Stimulated activated naive B cell treated with anti-CD40 and anti-IgM and Interleukin-4, amounts not matched to agents 10 μg/mL and 1 μg/mL and 100 μg/mL, for 72 hours (primary cell): Measurements from ENCODE around the gene OR13J1.
"Not testable (repeated sequence)": the region's sequence is repeated elsewhere in the genome, so short reads cannot be mapped to it uniquely, and the experiment has no call there.

ENCODE experiments used
- ATAC-seq, 2 donors: fragments of 150-1000 bp; cut with Tn5 transposase; replicated peaks; 2 replicates each; pipeline ENCODE4 v1.10.0; 2021; ENCODE audit warnings: moderate library complexity in 1 of 2
- DNase-seq: peaks from one replicate; pipeline ENCODE4 v3.0.0; 2021
- H3K27ac Mint-ChIP-seq: one replicate; pipeline ENCODE4 v1.8.0; 2022; ENCODE audit warnings: mild to moderate bottlenecking, mixed read lengths
- H3K27me3 Mint-ChIP-seq, 2 donors: one replicate each; pipeline ENCODE4 v1.8.0; 2022; ENCODE audit warnings: mixed read lengths in 2 of 2
- H3K36me3 Mint-ChIP-seq, 2 donors: one replicate each; pipeline ENCODE4 v1.8.0; 2022; ENCODE audit warnings: mixed read lengths in 2 of 2, mild to moderate bottlenecking in 1 of 2
- H3K4me1 Mint-ChIP-seq, 2 donors: one replicate each; pipeline ENCODE4 v1.8.0; 2022; ENCODE audit warnings: mixed read lengths in 2 of 2, mild to moderate bottlenecking in 1 of 2
- H3K4me3 Mint-ChIP-seq, 2 donors: one replicate each; pipeline ENCODE4 v1.8.0; 2022; ENCODE audit warnings: mild to moderate bottlenecking in 2 of 2, mixed read lengths in 2 of 2, moderate library complexity in 1 of 2
- H3K9me3 Mint-ChIP-seq, 2 donors: one replicate each; pipeline ENCODE4 v1.8.0; 2022; ENCODE audit warnings: mixed read lengths in 2 of 2, mild to moderate bottlenecking in 1 of 2

Gene OR13J1

GRCh38 chr9:35908504-35909125 is 38.4 kb upstream of the OR13J1 start:
- Mint-ChIP-seq H3K4me1 (peaks cover 10 to 20% of the 10 kb centered on the region in 2 donors), H3K36me3 (no peaks in the 10 kb centered on the region), H3K4me3 (no peak overlapping the region), H3K27ac (no peak overlapping the region), H3K9me3 (no peaks in the 10 kb centered on the region), H3K27me3 (peaks cover 27 to 41% of the 10 kb centered on the region in 2 donors)
- DNase-seq (no peak), ATAC-seq (no peak)

DNA sequence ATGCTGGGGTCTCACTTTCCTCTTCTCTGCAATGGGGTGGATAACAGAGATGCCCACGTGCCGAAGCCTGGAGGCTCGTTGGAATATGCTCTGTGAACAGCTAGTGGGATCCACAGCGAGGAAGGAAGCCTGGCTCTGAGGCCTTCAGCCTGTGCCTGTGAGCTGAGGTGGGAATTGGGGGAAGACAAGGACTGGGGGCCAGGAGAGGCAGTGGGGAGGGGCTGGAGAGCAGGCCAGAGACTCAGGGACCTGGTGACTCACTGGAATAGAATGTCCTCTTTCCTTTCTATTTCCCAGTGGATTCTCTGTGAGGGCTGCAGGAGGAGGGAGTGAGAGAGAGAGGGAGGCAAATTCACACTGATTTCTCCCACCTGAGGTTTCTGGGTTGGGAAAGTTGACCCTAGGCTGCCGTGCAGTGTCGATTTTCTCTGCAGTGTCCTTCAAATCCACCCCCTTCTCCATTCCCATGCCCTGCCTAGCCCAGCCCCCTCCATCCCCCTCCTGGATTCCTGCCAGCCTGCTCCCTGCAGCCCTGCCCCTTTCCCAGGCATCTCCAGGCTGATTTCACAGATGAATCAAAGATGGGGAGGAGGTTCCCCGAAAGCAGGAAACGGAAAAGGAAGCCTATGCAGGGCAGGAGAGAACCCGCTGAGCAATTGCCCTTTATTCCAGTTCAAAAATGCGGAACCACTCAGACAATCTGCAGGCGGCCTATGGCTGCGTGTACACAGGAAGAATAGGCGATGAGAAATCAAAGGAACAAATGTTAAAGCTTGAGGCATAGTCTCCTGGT is 37.7 kb upstream of the OR13J1 start:
- DNase-seq (no peak), ATAC-seq (peak; percentile 46 to 61)
- Mint-ChIP-seq H3K4me3 (no peak overlapping the region), H3K36me3 (no peaks in the 10 kb centered on the region), H3K27ac (no peak overlapping the region), H3K27me3 (peaks cover 30 to 44% of the 10 kb centered on the region in 2 donors), H3K9me3 (no peaks in the 10 kb centered on the region), H3K4me1 (peaks cover 10 to 20% of the 10 kb centered on the region in 2 donors)

- ATAC-seq (no peak), DNase-seq (no peak)
- H3K4me1 Mint-ChIP-seq: peaks cover 10 to 20% of the 10 kb centered on the region in 2 donors
- H3K27ac Mint-ChIP-seq: no peak overlapping the region
- H3K27me3 Mint-ChIP-seq: peaks cover 32 to 46% of the 10 kb centered on the region in 2 donors
- no peak overlapping the region for H3K4me3 Mint-ChIP-seq
- H3K9me3 Mint-ChIP-seq: no peaks in the 10 kb centered on the region
- no peaks in the 10 kb centered on the region for H3K36me3 Mint-ChIP-seq
These were observed 36.9 kb upstream of the OR13J1 start for GRCh38 chr9:35906923-35907699.

GRCh38 chr9:35905912-35906679 is 35.9 kb upstream of the OR13J1 start, which contains the start of gene HRCT1:
HRCT1 (plus strand) TSS chr9:35906202; CDS start chr9:35906288, 86 bp downstream.
- Mint-ChIP-seq H3K27ac (no peak within 1 kb of the TSS), H3K27me3 (peaks cover 33 to 47% of the 10 kb centered on the region in 2 donors), H3K36me3 (no peaks in the 10 kb centered on the region), H3K9me3 (no peaks in the 10 kb centered on the region), H3K4me1 (peaks cover 10 to 19% of the 10 kb centered on the region in 2 donors), H3K4me3 (no peak within 1 kb of the TSS)
- ATAC-seq (no peak), DNase-seq (no peak)

- Mint-ChIP-seq H3K4me3 (no peak overlapping the region), H3K9me3 (no peaks in the 10 kb centered on the region), H3K4me1 (peaks cover 5 to 12% of the 10 kb centered on the region in 2 donors), H3K27me3 (peaks cover 33 to 47% of the 10 kb centered on the region in 2 donors), H3K36me3 (no peaks in the 10 kb centered on the region), H3K27ac (no peak overlapping the region)
- ATAC-seq: no peak
- no peak for DNase-seq
These were observed 35.0 kb upstream of the OR13J1 start for GRCh38 chr9:35905051-35905781.

DNA sequence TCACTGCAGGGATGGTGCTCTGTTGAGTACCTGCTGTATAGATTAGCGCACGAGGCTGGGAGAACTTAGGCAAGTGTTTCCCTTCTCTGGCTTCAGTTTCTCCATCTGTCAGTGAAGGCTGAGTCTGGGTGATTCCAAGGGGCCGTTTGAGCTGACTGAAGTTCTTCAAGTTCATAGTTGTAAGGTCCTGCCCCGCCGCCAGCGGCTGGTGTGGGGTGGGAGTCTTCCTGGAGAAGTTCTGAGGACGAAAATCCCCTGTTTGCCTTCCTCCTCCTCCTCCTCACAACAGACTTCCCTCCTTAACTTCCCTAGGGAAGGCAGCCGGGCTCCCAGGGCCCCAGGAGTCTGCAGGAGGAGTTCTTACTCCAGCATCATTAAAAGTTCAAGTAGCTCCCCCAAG is 34.1 kb upstream of the OR13J1 start:
- DNase-seq (no peak), ATAC-seq (no peak)
- Mint-ChIP-seq H3K27me3 (peaks cover 29 to 47% of the 10 kb centered on the region in 2 donors), H3K9me3 (no peaks in the 10 kb centered on the region), H3K4me1 (peaks cover 5 to 12% of the 10 kb centered on the region in 2 donors), H3K27ac (no peak overlapping the region), H3K36me3 (no peaks in the 10 kb centered on the region), H3K4me3 (no peak overlapping the region)

- DNase-seq (no peak), ATAC-seq (peak; percentile 77 to 81)
- no peak overlapping the region for H3K4me3 Mint-ChIP-seq
These were observed 32.8 kb upstream of the OR13J1 start for GRCh38 chr9:35903049-35903448.

GRCh38 chr9:35899021-35899420 is 28.8 kb upstream of the OR13J1 start:
- DNase-seq (no peak), ATAC-seq (no peak)
- Mint-ChIP-seq H3K27ac (no peak overlapping the region), H3K9me3 (no peaks in the 10 kb centered on the region), H3K36me3 (no peaks in the 10 kb centered on the region), H3K4me3 (no peak overlapping the region), H3K4me1 (no peaks in the 10 kb centered on the region), H3K27me3 (peaks cover 15 to 23% of the 10 kb centered on the region in 2 donors)

More at GRCh38 chr9:35903049-35903448, 32.8 kb upstream of the OR13J1 start:
- Mint-ChIP-seq H3K27me3 (peaks cover 28 to 40% of the 10 kb centered on the region in 2 donors), H3K9me3 (no peaks in the 10 kb centered on the region), H3K27ac (no peak overlapping the region), H3K4me1 (peaks cover under 1 to 6% of the 10 kb centered on the region in 2 donors), H3K36me3 (no peaks in the 10 kb centered on the region)

- Mint-ChIP-seq H3K27me3 (peaks cover 17 to 26% of the 10 kb centered on the region in 2 donors), H3K4me3 (no peak overlapping the region), H3K36me3 (no peaks in the 10 kb centered on the region), H3K27ac (no peak overlapping the region), H3K9me3 (no peaks in the 10 kb centered on the region), H3K4me1 (no peaks in the 10 kb centered on the region)
- no peak for DNase-seq
- no peak for ATAC-seq
These were observed 28.1 kb upstream of the OR13J1 start for GRCh38 chr9:35898337-35898736.

- H3K36me3 Mint-ChIP-seq, ATAC-seq, H3K27ac Mint-ChIP-seq, H3K4me1 Mint-ChIP-seq, H3K4me3 Mint-ChIP-seq, DNase-seq, H3K9me3 Mint-ChIP-seq: not testable (repeated sequence)
- peaks cover 13 to 21% of the 10 kb centered on the region in 2 donors for H3K27me3 Mint-ChIP-seq
These were observed 27.3 kb upstream of the OR13J1 start for GRCh38 chr9:35897376-35898099.

DNA sequence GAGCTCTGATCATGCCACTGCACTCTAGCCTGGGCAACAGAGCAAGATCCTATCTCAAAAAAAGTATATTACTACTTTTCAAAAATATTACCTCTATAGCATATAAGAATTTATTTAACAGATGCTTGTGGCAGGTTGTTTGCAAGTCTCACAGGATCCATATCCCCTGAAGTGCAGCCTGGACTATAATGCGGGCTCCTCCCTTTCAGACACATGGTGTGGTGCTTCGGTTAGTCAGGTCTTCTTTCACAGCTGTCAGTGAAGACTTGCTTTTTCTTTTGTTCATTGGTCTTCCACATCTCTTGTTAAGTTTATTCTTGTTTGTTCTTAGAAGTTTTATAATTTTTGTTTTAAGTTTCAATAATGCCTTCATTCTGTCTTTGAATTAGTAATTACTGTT is 26.4 kb upstream of the OR13J1 start:
- no peak overlapping the region for H3K27ac Mint-ChIP-seq
- H3K27me3 Mint-ChIP-seq: peaks cover 21 to 27% of the 10 kb centered on the region in 2 donors
- H3K36me3 Mint-ChIP-seq: no peaks in the 10 kb centered on the region
- no peak overlapping the region for H3K4me3 Mint-ChIP-seq
- ATAC-seq: no peak
- no peaks in the 10 kb centered on the region for H3K4me1 Mint-ChIP-seq
- DNase-seq: no peak
- no peaks in the 10 kb centered on the region for H3K9me3 Mint-ChIP-seq

DNA sequence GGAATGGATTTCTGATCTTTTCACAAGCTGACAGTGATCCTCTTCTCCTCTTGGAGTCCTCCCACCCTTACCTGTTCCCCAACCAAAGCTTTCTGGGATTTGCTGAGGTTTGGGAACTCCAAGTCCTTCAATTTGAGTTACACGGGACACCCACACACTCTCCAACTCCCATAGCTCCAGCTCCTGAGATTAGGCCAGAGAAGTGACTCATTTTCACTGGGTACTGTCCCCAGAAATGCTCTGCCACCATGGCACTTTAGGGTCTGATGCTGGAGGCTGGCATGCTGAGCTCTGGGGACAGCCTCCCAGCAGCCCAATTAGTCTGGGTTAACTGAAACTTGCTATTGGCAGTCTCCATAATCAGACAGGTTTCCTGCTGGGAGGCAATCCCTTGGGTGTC is 21.9 kb upstream of the OR13J1 start:
- no peaks in the 10 kb centered on the region for H3K36me3 Mint-ChIP-seq
- H3K9me3 Mint-ChIP-seq: no peaks in the 10 kb centered on the region
- no peak for ATAC-seq
- no peaks in the 10 kb centered on the region for H3K4me1 Mint-ChIP-seq
- H3K4me3 Mint-ChIP-seq: no peak overlapping the region
- H3K27ac Mint-ChIP-seq: no peak overlapping the region
- H3K27me3 Mint-ChIP-seq: peaks cover 23 to 26% of the 10 kb centered on the region in 2 donors
- no peak for DNase-seq

DNA sequence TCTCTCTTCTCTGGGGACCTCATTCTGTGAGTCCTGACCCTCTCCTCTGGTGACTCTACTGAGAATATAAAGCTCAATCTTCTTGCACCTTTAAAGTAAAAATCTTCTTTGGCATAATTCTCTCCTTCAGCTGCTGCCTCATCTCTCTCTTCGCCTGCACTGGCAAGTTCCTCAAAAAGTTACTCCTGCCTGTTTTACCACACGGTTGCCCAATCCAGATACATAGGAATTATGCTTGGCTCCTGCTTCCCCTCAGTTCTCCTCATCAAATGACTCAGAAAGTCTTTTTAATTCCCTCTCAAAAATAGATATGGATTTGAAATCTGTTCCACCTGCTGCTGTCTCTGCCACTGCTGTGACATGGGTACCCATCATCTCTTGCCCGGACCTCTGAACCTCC is 21.4 kb upstream of the OR13J1 start:
- H3K27ac Mint-ChIP-seq: no peak overlapping the region
- ATAC-seq (no peak), DNase-seq (no peak)
- no peaks in the 10 kb centered on the region for H3K36me3 Mint-ChIP-seq
- H3K4me1 Mint-ChIP-seq: no peaks in the 10 kb centered on the region
- peaks cover 23 to 26% of the 10 kb centered on the region in 2 donors for H3K27me3 Mint-ChIP-seq
- no peak overlapping the region for H3K4me3 Mint-ChIP-seq
- no peaks in the 10 kb centered on the region for H3K9me3 Mint-ChIP-seq
